Gastroesophageal sphincter (tissue), 3 donors: ENCODE data around the gene GRK4.

Experiments used
- POLR2AphosphoS5 ChIP-seq: sonication (generic); formaldehyde crosslinking; IDR thresholded peaks from one replicate; pipeline ENCODE4 v1.6.1; 2017; ENCODE audit warnings: antibody characterized with exemption
- TF ChIP-seq, protein P1 (sequence below), 4 experiments: fragments of 200-600 bp in 2 of 4; fragments of 450-650 bp in 2 of 4; sonication (generic) in 1 of 4; IDR thresholded peaks; one replicate each; pipeline ENCODE4 v1.5.1; 2017 to 2019; ENCODE audit warnings: antibody characterized with exemption in 4 of 4, mild to moderate bottlenecking in 2 of 4, moderate library complexity in 2 of 4

DNA sequence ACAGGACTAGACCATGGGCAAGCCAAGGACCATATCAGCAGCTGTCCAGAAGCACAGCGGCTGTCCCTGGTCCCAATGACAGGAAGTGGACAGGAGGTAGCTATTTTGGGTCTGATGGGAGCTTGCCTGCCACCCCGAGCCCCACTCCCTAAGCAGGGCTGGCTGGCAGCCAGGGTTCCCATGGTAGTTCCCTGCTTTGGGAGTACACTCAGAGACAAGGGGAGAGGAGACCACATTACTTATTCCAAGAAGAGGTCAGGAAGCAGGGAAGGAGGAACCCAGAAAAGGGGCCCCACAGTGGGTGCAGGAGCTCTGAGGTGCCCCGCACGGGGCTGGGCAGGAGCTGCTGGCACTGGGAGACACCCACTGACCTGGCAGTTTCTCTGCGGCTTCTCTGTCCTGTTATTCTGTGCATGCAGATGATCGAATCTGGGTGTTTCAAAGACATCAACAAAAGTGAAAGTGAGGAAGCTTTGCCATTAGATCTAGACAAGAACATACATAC is 74.6 kb downstream of the GRK4 start:
- no peak for TF ChIP-seq POLR2AphosphoS5
- TF ChIP-seq, protein P1, sequence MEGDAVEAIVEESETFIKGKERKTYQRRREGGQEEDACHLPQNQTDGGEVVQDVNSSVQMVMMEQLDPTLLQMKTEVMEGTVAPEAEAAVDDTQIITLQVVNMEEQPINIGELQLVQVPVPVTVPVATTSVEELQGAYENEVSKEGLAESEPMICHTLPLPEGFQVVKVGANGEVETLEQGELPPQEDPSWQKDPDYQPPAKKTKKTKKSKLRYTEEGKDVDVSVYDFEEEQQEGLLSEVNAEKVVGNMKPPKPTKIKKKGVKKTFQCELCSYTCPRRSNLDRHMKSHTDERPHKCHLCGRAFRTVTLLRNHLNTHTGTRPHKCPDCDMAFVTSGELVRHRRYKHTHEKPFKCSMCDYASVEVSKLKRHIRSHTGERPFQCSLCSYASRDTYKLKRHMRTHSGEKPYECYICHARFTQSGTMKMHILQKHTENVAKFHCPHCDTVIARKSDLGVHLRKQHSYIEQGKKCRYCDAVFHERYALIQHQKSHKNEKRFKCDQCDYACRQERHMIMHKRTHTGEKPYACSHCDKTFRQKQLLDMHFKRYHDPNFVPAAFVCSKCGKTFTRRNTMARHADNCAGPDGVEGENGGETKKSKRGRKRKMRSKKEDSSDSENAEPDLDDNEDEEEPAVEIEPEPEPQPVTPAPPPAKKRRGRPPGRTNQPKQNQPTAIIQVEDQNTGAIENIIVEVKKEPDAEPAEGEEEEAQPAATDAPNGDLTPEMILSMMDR (IDR thresholded peaks at IDR 0.05): no peak
